GM23248 (cell line): ENCODE data around the gene TMEM178B.

ENCODE experiments used
- EZH2 ChIP-seq: fragments of 200-600 bp; sonication (generic); IDR thresholded peaks from 2 replicates; pipeline ENCODE4 v1.6.1; 2018; ENCODE audit warnings: antibody characterized with exemption, mild to moderate bottlenecking; ENCODE audit not compliant: insufficient read depth, poor library complexity, severe bottlenecking
- EZH2phosphoT487 ChIP-seq: fragments of 200-600 bp; sonication (generic); IDR thresholded peaks from 2 replicates; pipeline ENCODE4 v1.6.1; 2018; ENCODE audit warnings: antibody characterized with exemption, moderate library complexity, mild to moderate bottlenecking, low read depth; ENCODE audit not compliant: insufficient read depth

GRCh38 chr7:141511316-141511675, 437.4 kb downstream of the TMEM178B start:
- TF ChIP-seq EZH2 (no peak), EZH2phosphoT487 (no peak)
